Neural cell (in vitro differentiated cells): ENCODE data around the gene MXD4. TPM values are rescaled to one million over a fixed set of nuclear protein-coding genes. Genes with fewer than 3 reads are reported as not detected.

Experiments
- H2AFZ ChIP-seq: fragments of 200-600, 300-800 bp; sonication (generic), shearing (Covaris generic); 2 replicates; pipeline ENCODE4 v1.6.0; 2014; ENCODE audit warnings: low read depth, mild to moderate bottlenecking, antibody characterized with exemption, low read length, moderate library complexity
- H3F3A ChIP-seq: fragments of 200-600 bp; shearing (Covaris generic); 2 replicates; pipeline ENCODE4 v1.6.1; 2016; ENCODE audit warnings: mild to moderate bottlenecking, moderate library complexity, mixed read lengths, antibody characterized with exemption, low read length; ENCODE audit not compliant: insufficient read depth, poor library complexity, severe bottlenecking
- H3K27ac ChIP-seq: fragments of 200-600, 300-800 bp; sonication (generic), shearing (Covaris generic); 2 replicates; pipeline ENCODE4 v1.5.1; 2014; ENCODE audit warnings: mild to moderate bottlenecking, low read length, moderate library complexity
- H3K27me3 ChIP-seq: fragments of 300-800, 200-600 bp; sonication (generic), shearing (Covaris generic); 2 replicates; pipeline ENCODE4 v1.6.0; 2014; ENCODE audit warnings: mild to moderate bottlenecking, low read depth, low read length, moderate library complexity; ENCODE audit not compliant: insufficient read depth
- H3K36me3 ChIP-seq: fragments of 300-800, 200-600 bp; sonication (generic), shearing (Covaris generic); 2 replicates; pipeline ENCODE4 v1.5.1; 2014; ENCODE audit warnings: mild to moderate bottlenecking, antibody characterized with exemption, low read length, moderate library complexity; ENCODE audit not compliant: insufficient read depth
- H3K4me2 ChIP-seq: fragments of 300-800, 200-600 bp; sonication (generic), shearing (Covaris generic); 2 replicates; pipeline ENCODE4 v1.6.0; 2014; ENCODE audit warnings: mild to moderate bottlenecking, low read length
- H3K4me3 ChIP-seq: fragments of 300-800, 200-600 bp; sonication (generic), shearing (Covaris generic); 2 replicates; pipeline ENCODE4 v1.5.1; 2014; ENCODE audit warnings: mild to moderate bottlenecking, low read length, moderate library complexity
- H3K79me2 ChIP-seq: fragments of 200-600 bp; shearing (Covaris generic); replicated peaks from 2 replicates; pipeline ENCODE4 v1.6.0; 2014; ENCODE audit warnings: mild to moderate bottlenecking, low read length, moderate library complexity; ENCODE audit not compliant: insufficient read depth
- H3K9ac ChIP-seq: fragments of 300-800, 200-600 bp; sonication (generic), shearing (Covaris generic); 2 replicates; pipeline ENCODE4 v1.6.1; 2016; ENCODE audit warnings: mild to moderate bottlenecking, low read length, mixed read lengths
- H3K9me2 ChIP-seq: fragments of 200-600 bp; shearing (Covaris generic); 2 replicates; pipeline ENCODE4 v1.6.1; 2016; ENCODE audit warnings: mild to moderate bottlenecking, low read length, mixed read lengths; ENCODE audit not compliant: insufficient read depth
- H3K9me3 ChIP-seq: fragments of 200-600, 300-800 bp; sonication (generic), shearing (Covaris generic); 2 replicates; pipeline ENCODE4 v1.6.1; 2016; ENCODE audit warnings: mild to moderate bottlenecking, mixed run types, low read length, moderate library complexity, mixed read lengths
- H4K20me1 ChIP-seq: fragments of 200-600 bp; shearing (Covaris generic); 2 replicates; pipeline ENCODE4 v1.6.1; 2016; ENCODE audit warnings: mild to moderate bottlenecking, mixed run types; ENCODE audit not compliant: insufficient read depth
- EP300 ChIP-seq: fragments of 450-650 bp; conservative IDR thresholded peaks from 2 replicates; pipeline ENCODE4 v1.6.1; 2014; ENCODE audit warnings: antibody characterized with exemption, mild to moderate bottlenecking, moderate library complexity; ENCODE audit not compliant: poor library complexity, severe bottlenecking
- EZH2 ChIP-seq: fragments of 200-600, 300-800 bp; shearing (Covaris generic), sonication (generic); IDR thresholded peaks from 2 replicates; pipeline ENCODE4 v1.6.1; 2014; ENCODE audit warnings: antibody characterized with exemption, low read length, borderline replicate concordance, mild to moderate bottlenecking; ENCODE audit not compliant: insufficient read depth, poor library complexity, severe bottlenecking
- MXI1 ChIP-seq: fragments of 450-650 bp; conservative IDR thresholded peaks from 2 replicates; pipeline ENCODE4 v1.6.1; 2014; ENCODE audit warnings: antibody characterized with exemption, mild to moderate bottlenecking; ENCODE audit not compliant: poor library complexity, severe bottlenecking
- POLR2AphosphoS5 ChIP-seq: IDR thresholded peaks from 2 replicates; pipeline ENCODE4 v1.6.1; 2012
- RAD21 ChIP-seq: fragments of 450-650 bp; conservative IDR thresholded peaks from 2 replicates; pipeline ENCODE4 v1.6.1; 2014; ENCODE audit warnings: antibody characterized with exemption, mild to moderate bottlenecking, moderate library complexity
- SMC3 ChIP-seq: fragments of 450-650 bp; conservative IDR thresholded peaks from 2 replicates; pipeline ENCODE4 v1.6.1; 2014; ENCODE audit warnings: antibody characterized with exemption, mild to moderate bottlenecking, moderate library complexity; ENCODE audit not compliant: poor library complexity
- TAF1 ChIP-seq: IDR thresholded peaks from 2 replicates; pipeline ENCODE4 v1.6.1; 2012; ENCODE audit warnings: low read depth
- polyA plus RNA-seq: library from polyadenylated mRNA; depleted of rRNA; stranded (reverse); fragments of >200 nt; gene quantifications from 2 replicates; pipeline ENCODE4 v1.2.3, GENCODE V29; 2014
- TF ChIP-seq, protein P1 (sequence below): IDR thresholded peaks from 2 replicates; pipeline ENCODE4 v1.6.1; 2012; ENCODE audit warnings: borderline replicate concordance
- TF ChIP-seq, protein P2 (sequence below): fragments of 450-650 bp; IDR thresholded peaks from 2 replicates; pipeline ENCODE4 v1.5.1; 2014; ENCODE audit warnings: antibody characterized with exemption, mild to moderate bottlenecking, moderate library complexity; ENCODE audit not compliant: poor library complexity, severe bottlenecking

MXD4 gene
- polyA plus RNA-seq, 1 donor from 2014 or later = 58.4 TPM

DNA sequence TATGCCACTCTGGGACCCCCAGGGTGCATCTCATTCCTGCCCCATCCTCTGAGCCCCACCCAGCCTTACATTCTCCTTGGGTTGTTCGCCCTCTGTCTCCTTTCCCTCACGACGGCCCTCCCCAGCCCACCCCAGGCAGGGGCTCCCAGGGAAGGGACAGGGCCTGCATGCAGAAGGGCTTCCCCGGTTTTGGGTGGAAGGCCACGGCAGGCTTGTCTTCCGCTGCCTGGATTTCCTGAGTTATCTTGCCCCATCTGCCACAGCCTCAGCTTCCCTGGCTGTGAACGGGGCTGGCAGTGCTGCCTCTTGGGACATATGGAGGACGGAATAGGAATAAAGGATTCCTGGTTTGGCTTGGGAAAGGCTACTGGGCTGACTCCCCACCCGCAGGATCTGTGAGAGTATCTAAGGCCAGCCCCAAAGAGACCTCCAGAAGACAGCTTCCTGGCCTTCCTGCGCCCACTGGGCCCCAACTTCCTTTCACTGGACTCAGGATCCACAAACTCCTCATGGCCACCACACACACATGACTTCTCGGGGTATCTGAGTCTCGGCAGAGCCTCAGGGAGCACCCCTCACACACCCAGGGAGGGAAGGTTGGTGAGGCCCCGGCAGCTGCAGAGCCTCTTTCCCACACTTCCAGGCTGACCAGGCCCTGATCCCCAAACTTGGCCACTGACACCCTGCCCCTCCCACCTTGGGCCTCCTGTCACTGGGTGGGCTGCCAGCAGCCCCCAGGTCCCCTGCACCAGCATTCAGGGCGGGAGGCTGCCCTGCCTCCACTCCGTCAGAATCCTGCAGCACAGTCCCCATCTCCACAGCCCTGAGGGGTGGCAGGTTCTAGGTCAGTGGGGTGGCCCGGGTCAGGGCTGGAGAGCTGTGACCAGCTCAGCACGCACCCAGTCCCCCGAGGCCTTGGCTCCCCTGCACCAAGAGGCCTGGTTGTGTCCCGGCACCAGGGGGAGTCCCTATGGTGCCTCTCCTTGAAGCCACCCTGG, 3.5 kb upstream of the MXD4 start:
- TF ChIP-seq EZH2 = no peak
- TF ChIP-seq EP300 = no peak
- no peak for TF ChIP-seq POLR2AphosphoS5
- no peak for TF ChIP-seq TAF1
- no peak for TF ChIP-seq MXI1
- no peak for TF ChIP-seq SMC3
- no peak for TF ChIP-seq RAD21
- TF ChIP-seq, protein P1, sequence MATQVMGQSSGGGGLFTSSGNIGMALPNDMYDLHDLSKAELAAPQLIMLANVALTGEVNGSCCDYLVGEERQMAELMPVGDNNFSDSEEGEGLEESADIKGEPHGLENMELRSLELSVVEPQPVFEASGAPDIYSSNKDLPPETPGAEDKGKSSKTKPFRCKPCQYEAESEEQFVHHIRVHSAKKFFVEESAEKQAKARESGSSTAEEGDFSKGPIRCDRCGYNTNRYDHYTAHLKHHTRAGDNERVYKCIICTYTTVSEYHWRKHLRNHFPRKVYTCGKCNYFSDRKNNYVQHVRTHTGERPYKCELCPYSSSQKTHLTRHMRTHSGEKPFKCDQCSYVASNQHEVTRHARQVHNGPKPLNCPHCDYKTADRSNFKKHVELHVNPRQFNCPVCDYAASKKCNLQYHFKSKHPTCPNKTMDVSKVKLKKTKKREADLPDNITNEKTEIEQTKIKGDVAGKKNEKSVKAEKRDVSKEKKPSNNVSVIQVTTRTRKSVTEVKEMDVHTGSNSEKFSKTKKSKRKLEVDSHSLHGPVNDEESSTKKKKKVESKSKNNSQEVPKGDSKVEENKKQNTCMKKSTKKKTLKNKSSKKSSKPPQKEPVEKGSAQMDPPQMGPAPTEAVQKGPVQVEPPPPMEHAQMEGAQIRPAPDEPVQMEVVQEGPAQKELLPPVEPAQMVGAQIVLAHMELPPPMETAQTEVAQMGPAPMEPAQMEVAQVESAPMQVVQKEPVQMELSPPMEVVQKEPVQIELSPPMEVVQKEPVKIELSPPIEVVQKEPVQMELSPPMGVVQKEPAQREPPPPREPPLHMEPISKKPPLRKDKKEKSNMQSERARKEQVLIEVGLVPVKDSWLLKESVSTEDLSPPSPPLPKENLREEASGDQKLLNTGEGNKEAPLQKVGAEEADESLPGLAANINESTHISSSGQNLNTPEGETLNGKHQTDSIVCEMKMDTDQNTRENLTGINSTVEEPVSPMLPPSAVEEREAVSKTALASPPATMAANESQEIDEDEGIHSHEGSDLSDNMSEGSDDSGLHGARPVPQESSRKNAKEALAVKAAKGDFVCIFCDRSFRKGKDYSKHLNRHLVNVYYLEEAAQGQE = no peak
- TF ChIP-seq, protein P2, sequence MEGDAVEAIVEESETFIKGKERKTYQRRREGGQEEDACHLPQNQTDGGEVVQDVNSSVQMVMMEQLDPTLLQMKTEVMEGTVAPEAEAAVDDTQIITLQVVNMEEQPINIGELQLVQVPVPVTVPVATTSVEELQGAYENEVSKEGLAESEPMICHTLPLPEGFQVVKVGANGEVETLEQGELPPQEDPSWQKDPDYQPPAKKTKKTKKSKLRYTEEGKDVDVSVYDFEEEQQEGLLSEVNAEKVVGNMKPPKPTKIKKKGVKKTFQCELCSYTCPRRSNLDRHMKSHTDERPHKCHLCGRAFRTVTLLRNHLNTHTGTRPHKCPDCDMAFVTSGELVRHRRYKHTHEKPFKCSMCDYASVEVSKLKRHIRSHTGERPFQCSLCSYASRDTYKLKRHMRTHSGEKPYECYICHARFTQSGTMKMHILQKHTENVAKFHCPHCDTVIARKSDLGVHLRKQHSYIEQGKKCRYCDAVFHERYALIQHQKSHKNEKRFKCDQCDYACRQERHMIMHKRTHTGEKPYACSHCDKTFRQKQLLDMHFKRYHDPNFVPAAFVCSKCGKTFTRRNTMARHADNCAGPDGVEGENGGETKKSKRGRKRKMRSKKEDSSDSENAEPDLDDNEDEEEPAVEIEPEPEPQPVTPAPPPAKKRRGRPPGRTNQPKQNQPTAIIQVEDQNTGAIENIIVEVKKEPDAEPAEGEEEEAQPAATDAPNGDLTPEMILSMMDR = no peak
- no peak overlapping the region for H3K4me2 ChIP-seq
- H2AFZ ChIP-seq = no peak overlapping the region
- H3K27me3 ChIP-seq = no peaks in the 10 kb centered on the region
- H3K36me3 ChIP-seq = no peaks in the 10 kb centered on the region
- no peak overlapping the region for H3K4me3 ChIP-seq
- peaks cover 6% of the 10 kb centered on the region for H4K20me1 ChIP-seq
- H3K79me2 ChIP-seq = peaks cover 12% of the 10 kb centered on the region
- H3K9ac ChIP-seq = no peak overlapping the region
- no peak overlapping the region for H3K27ac ChIP-seq
- no peaks in the 10 kb centered on the region for H3K9me2 ChIP-seq
- H3K9me3 ChIP-seq = no peaks in the 10 kb centered on the region
- H3F3A ChIP-seq = no peaks in the 10 kb centered on the region

DNA sequence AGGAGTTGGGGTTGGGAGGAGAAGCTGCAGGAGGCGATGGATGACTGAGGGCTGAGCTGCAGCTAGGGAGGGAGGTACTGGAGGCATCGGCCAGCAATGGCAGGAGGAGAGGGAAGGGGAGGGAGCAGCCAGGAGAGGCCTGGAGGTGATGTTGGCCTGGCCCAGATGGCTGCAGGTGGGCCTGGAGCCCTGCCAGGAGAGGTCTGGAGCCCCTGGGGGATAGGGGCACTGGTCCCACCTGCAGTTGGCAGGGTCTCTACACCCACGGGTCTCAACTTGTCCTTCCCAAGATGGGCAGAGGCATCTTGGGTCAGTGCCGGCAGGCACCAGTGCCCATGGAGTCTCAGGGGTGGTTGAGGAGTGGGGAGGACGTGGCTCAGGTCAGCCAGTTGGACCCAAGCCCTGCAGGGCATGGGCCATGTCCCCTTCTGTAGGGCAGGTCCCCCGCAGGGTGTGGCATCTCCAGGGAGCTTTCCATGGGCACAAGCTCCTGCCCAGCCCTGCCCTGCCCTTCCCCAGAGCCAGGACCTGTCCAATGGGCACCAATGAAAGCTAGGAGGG, 2.7 kb upstream of the MXD4 start:
- Histone ChIP-seq H3F3A (no peaks in the 10 kb centered on the region), H3K79me2 (peaks cover 21% of the 10 kb centered on the region), H3K36me3 (no peaks in the 10 kb centered on the region), H3K27ac (no peak overlapping the region), H3K4me2 (no peak overlapping the region), H4K20me1 (peaks cover 14% of the 10 kb centered on the region), H3K27me3 (no peaks in the 10 kb centered on the region), H2AFZ (no peak overlapping the region), H3K4me3 (no peak overlapping the region), H3K9me2 (no peaks in the 10 kb centered on the region), H3K9ac (no peak overlapping the region), H3K9me3 (no peaks in the 10 kb centered on the region)
- TF ChIP-seq, protein P2 = no peak
- TF ChIP-seq EZH2 (no peak), TAF1 (no peak), POLR2AphosphoS5 (no peak), SMC3 (no peak), EP300 (no peak), RAD21 (no peak), MXI1 (no peak)
- TF ChIP-seq, protein P1 = no peak
